ENCODE measurements around the gene RBPMS2.
"Not testable (repeated sequence)": the region's sequence is repeated elsewhere in the genome, so short reads cannot be mapped to it uniquely, and the experiment has no call there.

Gene RBPMS2

GRCh38 chr15:64753480-64754185, 21.8 kb downstream of the RBPMS2 start:
- DNase-seq (ENCODE audit: low read depth in 2 of 2): no peak

- no peak for DNase-seq (ENCODE audit: low read depth in 2 of 2)
These were observed 23.9 kb downstream of the RBPMS2 start for GRCh38 chr15:64751464-64751863.

DNA sequence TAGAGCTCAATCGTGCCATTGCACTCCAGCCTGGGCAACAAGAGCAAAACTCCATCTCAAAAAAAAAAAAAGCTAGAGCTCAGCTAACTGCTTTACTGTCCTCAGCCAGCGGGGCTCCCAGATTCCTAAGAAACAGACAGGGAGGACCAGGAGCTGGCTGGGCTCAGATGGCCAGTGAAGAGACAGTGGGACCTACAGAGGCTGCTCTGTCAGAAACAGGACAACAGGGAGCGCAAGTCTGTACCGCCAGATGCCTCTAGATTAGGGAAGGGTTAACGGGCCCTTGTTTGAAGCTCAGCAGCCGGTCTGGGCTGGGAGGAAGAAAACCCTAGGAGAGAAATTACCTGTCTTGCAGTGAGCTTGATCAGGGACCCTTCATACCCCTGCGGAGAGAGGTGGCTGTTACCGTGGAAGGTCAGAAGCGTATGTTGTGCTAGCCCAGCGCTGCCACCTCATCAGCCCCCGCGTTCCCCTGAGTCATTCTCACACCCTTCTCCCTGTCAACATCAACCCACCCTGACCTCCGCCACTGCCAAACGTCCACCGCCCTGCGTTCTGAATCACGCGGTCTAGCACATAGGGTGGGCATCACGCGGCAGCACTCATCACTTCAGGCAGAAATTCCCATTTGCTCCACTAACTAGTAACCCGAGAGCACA, 25.3 kb downstream of the RBPMS2 start:
- no peak for DNase-seq (ENCODE audit: low read depth in 2 of 2)

- no peak for DNase-seq (ENCODE audit: low read depth in 2 of 2)
These were observed 26.2 kb downstream of the RBPMS2 start for GRCh38 chr15:64749167-64749566.

DNA sequence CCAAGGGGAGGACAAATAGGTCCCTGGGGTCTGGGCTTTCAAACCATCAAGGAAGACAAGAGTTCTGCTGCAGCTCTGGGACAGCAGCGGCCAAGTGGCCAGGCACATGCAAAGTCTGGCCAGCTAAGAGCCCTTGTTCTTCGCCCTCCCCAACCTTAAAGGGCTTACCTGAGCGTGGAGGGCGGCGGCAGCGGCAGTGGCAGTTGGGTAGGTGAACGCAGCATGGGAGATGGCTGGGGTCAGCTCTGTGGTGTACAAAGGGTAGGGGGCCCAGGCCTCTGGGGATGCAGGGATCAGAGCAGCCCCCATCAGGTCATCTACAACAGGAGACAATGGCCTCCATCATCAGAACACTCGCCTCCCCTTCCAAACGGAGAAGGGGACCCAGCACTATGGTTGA, 27.1 kb downstream of the RBPMS2 start:
- DNase-seq (ENCODE audit: low read depth in 2 of 2): no peak

GRCh38 chr15:64747578-64747977, 27.8 kb downstream of the RBPMS2 start:
- no peak for DNase-seq (ENCODE audit: low read depth in 2 of 2)

GRCh38 chr15:64746921-64747320, 28.5 kb downstream of the RBPMS2 start:
- no peak for DNase-seq (ENCODE audit: low read depth in 2 of 2)

- DNase-seq (ENCODE audit: low read depth in 2 of 2): no peak
These were observed 29.0 kb downstream of the RBPMS2 start for GRCh38 chr15:64746356-64746755.

- DNase-seq (ENCODE audit: low read depth in 2 of 2): no peak
These were observed 31.7 kb downstream of the RBPMS2 start for GRCh38 chr15:64743691-64744090.

DNA sequence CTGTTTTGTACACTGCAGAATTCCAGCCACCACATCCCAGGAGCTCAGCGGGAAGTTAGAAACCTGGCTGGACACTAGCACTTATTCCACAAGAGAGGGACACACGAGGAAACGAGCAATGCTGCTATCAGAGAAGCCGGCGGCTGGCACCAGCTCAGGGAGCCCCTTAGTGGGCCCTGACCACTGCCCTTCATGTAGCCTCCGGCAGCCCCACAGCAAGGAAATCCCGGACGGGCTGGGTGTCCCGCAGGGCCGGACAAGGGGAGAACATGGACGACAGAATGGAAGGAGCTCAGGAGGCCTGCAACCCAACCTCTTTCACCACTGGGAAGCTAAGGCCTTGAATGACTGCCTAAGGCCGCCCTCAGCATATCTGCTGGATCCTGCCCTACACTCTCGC, 32.5 kb downstream of the RBPMS2 start:
- no peak for DNase-seq (ENCODE audit: low read depth in 2 of 2)

DNA sequence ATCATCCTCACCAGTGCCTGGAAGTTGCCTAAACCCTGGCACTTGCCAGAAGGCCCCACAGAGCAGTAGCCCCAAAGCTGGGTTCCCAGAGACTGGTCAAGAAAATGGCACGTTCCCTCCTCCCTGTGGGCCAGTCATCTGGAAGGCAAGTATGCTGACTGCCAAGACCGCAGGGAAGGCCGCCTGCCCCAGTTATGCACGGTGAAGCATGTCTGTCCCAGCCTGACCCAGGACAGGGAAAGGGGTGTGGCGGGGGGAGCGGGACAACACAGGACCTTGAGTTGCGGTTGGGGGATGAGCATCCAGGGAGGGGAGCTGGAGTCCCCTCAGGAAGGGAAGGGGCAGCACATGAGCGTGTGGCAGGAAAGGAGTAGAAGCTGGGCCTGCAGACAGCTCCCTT, 33.0 kb downstream of the RBPMS2 start:
- DNase-seq (ENCODE audit: low read depth in 2 of 2): no peak

- DNase-seq (ENCODE audit: low read depth in 2 of 2): not testable (repeated sequence)
These were observed 33.7 kb downstream of the RBPMS2 start for GRCh38 chr15:64741708-64742107.

DNA sequence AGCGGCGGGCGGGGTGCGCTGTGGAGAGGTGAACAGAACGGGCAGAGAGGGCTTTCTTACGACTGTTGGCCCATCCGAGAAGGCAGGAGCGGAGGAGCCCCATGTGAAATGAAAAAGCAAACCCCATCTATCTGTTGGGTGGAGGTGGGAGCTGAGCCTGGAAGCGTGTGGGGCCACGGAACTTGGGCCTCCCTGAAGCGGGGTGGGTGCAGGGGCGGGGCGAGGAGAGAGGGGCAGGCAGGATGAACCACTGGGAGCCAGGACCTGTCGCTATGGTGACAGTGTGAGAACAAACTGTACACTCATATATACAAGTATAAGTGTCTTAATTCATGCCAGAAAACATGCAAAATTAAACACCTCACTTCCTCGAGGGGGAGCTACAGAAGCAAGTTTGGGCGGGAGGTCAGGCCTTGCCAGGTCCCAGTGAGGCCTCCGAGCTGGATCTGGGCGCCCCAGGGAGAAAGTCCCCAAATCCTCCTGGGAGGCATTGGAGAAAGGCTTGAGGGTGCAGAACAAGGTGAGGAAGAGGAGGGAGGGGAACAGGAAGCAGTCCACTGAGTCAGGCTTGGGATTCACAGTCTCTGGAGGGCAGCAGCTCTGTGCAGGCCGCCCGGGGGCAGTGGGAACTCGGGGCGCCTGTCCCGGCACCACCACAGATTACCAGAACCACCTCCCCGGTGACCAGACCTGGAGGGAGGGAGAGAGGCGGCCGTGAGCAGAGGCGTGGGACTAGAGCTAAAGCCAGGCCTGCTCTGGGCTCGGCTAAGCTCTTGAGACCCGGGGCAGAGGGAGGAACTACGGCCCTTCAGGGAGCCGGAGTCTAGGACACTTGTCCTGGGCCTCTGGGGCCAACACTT, 34.8 kb downstream of the RBPMS2 start:
- no peak for DNase-seq (ENCODE audit: low read depth in 2 of 2)

- DNase-seq (ENCODE audit: low read depth in 2 of 2): no peak
These were observed 35.7 kb downstream of the RBPMS2 start for GRCh38 chr15:64739577-64740143.

- DNase-seq (ENCODE audit: low read depth in 2 of 2): no peak
These were observed 36.2 kb downstream of the RBPMS2 start for GRCh38 chr15:64739156-64739555.

DNA sequence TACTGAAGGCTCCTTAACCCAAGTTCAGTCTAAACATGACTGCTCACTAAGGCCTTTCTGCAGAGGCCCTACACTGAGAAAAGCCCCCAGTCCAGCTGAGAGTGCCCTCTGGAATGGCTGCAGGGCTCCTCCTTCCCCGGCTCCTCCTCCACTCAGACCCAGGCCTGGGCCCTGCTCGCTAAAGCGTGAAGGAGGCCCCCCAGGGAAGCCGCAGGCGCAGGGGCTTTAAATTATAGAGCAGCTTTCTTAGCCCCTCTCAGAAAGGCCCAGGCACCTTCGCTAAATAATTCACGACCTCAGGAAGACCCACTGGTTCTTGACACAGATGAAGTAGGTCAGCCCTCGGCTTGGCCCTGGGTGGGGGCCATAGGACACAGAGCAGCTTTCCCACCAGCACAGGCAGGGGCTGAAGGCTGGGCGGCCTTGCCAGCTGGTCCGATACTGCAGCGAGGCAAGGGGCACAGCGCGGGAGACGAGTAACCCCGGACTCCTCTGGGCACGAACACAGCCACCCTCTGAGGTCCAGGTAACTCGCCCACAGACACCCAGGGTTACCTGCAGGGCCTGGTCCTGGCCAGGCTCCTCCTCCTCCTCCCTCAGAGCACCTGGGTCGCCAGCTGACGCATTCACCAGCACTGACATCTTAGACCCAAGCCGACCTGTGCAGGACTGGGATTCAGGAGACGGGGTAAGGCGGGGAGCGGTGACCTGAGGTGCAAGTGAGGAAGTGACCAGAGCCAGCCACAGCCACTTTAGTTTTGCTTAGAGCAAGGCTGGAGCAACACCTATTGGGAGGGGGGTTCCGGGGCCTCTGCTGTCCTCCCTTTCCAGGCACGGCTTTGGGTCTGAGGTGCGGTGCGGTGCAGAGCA, 36.9 kb downstream of the RBPMS2 start:
- no peak for DNase-seq (ENCODE audit: low read depth in 2 of 2)

GRCh38 chr15:64732156-64732860, 43.1 kb downstream of the RBPMS2 start:
- DNase-seq (ENCODE audit: low read depth in 2 of 2): no peak

DNA sequence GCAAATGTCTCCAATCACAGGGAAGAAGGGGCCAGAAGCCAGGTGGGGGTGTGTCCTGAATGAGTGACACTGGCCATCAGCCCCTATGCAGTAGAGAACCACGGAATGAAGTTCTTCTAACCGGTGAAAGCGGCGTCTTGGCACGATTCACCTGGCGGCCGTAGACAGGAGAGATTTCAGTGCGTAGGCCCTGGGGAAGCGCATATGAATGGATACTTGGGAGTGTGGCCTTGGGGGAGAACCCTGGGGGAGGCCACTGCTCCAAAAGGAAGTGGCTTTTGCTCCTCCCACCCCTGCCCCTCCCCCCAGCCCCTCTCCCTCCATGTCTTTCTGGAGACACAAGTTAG, 43.6 kb downstream of the RBPMS2 start:
- DNase-seq (ENCODE audit: low read depth in 2 of 2): no peak

- peak; percentile 70 to 85 for DNase-seq (ENCODE audit: low read depth in 2 of 2)
These were observed 44.2 kb downstream of the RBPMS2 start for GRCh38 chr15:64731012-64731804.

GRCh38 chr15:64730151-64730550, 45.2 kb downstream of the RBPMS2 start:
- no peak for DNase-seq (ENCODE audit: low read depth in 2 of 2)
